Fibroblast of the aortic adventitia (primary cell): ENCODE data around the gene PTDSS2. TPM values are rescaled to one million over a fixed set of nuclear protein-coding genes. Genes with fewer than 3 reads are reported as not detected.

Experiments used
- DNase-seq: peaks from one replicate; pipeline ENCODE4 v3.0.0-alpha.2; 2010; ENCODE audit warnings: low read depth
- H3K4me3 ChIP-seq: 2 replicates; pipeline ENCODE4 v1.5.1; 2011; ENCODE audit warnings: low read depth, mild to moderate bottlenecking, control low read depth, low read length, moderate library complexity
- total RNA-seq: library from RNA; depleted of rRNA; stranded (reverse); fragments of >200 nt; gene quantifications from 2 replicates; pipeline ENCODE4 v1.2.3, GENCODE V29; 2012; ENCODE audit warnings: low replicate concordance
- TF ChIP-seq, protein P1 (sequence below): IDR thresholded peaks from 2 replicates; pipeline ENCODE4 v1.5.1; 2011; ENCODE audit warnings: mild to moderate bottlenecking, low read length, control low read depth, inconsistent platforms; ENCODE audit not compliant: insufficient read depth

Gene PTDSS2
- total RNA-seq, 1 donor: 28.7 TPM

DNA sequence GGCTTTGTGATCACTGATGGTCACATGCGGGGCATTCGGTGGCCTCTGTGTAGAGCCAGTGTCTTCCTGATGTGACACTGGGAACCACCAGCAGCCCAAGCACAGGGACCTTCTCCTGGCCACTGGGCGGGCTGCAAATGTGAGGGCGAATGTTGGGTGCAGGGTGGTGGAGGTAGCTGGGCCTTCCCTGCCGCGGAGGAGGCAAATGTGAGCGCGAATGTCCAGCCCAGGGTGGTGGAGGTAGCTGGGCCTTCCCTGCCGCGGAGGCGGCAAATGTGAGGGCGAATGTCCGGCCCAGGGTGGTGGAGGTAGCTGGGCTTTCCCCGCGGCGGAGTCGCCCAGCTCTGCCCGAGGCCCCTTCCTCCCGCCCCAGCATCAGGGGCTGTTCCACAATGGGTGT is 23.3 kb downstream of the PTDSS2 start:
- DNase-seq: no peak
- TF ChIP-seq, protein P1, sequence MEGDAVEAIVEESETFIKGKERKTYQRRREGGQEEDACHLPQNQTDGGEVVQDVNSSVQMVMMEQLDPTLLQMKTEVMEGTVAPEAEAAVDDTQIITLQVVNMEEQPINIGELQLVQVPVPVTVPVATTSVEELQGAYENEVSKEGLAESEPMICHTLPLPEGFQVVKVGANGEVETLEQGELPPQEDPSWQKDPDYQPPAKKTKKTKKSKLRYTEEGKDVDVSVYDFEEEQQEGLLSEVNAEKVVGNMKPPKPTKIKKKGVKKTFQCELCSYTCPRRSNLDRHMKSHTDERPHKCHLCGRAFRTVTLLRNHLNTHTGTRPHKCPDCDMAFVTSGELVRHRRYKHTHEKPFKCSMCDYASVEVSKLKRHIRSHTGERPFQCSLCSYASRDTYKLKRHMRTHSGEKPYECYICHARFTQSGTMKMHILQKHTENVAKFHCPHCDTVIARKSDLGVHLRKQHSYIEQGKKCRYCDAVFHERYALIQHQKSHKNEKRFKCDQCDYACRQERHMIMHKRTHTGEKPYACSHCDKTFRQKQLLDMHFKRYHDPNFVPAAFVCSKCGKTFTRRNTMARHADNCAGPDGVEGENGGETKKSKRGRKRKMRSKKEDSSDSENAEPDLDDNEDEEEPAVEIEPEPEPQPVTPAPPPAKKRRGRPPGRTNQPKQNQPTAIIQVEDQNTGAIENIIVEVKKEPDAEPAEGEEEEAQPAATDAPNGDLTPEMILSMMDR: no peak
- H3K4me3 ChIP-seq: no peak overlapping the region

DNA sequence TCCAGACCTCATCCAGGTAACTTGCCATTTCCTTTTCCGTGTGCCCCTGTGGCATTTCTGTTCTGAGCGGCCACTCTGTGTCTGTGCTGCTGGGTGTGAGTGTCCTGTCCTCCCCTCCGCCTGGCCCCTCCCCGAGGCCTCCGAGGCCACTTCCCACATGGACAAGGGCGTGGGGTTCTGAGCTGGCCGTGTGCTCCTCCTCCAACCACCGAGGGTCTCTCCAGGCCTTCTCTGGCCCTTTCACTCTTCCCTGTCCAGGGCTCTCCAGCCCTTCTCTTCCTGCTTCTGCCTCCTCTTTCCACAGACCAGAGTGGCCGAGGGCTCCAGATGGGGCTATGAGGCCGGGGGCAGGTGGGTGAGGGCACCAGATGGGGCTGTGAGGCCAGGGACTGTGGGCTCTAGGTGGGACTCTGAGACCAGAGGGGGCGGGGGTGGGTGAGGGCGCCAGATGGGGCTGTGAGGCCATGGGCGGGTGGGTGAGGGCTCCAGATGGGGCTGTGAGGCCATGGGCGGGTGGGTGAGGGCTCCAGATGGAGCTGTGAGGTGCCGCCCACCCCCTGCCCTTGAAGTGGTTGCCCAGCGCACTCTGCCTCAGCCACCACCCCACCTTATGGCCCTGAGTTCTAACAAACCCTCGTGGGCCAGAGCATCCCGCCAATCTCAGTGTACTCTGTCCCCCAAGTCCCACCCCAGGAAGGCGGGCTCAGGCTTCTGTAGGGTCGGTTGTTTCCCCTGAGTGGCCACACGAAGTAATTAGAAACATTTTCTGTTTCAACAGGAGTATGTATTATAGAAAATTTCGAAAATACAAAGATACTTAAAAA is 24.1 kb downstream of the PTDSS2 start:
- TF ChIP-seq, protein P1: no peak
- H3K4me3 ChIP-seq: no peak overlapping the region
- DNase-seq: no peak

DNA sequence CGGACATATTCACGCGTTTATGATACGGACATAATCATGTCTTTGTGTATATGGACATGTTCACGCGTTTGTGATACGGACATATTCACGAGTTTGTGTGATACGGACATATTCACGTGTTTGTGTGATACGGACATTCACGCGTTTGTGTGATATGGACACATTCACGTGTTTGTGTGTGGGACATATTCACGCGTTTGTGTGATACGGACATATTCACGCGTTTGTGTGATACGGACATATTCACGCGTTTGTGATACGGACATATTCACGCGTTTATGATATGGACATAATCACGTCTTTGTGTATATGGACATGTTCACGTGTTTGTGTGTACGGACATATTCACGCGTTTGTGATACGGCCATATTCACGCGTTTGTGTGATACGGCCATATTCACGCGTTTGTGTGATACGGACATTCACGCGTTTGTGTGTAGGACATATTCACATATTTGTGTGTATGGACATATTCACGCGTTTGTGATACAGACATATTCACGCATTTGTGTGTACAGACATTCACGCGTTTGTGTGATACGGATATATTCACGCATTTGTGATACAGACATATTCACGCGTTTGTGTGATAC is 24.9 kb downstream of the PTDSS2 start:
- H3K4me3 ChIP-seq: no peak overlapping the region
- TF ChIP-seq, protein P1: no peak
- DNase-seq: no peak

DNA sequence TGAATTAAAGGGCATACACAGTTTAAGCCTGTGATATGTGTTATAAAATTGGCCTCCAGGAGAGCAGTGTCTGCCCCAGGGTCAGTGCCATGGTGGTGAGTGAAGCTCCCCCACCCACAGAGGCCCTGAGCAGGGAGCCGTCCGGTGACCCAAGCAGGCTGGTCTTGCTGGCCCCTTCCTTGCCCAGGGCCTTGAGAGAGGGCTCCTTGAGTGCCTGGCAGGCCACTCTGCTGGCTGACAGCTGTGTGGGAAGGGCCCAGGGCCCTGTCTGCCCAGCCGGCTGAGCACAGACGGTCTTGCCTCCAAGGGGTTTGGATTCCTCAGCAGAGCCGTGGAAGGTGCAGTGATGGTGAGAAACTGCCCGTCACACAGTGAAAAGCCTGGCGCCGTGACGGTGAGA is 25.9 kb downstream of the PTDSS2 start:
- DNase-seq: no peak
- TF ChIP-seq, protein P1: no peak
- H3K4me3 ChIP-seq: no peak overlapping the region

DNA sequence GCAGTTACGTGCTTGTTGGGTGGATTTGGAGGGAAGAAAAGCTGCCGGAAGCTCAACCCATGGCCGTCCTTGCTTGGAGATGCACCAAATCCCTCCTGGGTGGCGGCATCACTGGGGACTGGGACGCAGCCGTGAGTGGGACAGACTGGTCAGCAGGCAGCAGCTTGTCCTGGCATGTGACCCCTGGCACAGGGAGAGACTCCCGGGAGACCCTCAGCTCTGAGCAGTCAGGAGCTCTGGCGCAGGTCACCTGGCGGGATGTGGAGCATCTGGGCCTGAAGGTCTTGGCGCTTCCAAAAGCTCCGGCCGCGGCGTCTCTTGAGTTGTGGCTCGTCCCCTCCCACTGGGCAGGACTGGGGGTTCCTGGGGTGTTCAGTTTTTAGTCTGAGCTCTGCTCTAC is 26.3 kb downstream of the PTDSS2 start:
- TF ChIP-seq, protein P1: no peak
- H3K4me3 ChIP-seq: no peak overlapping the region
- DNase-seq: no peak

DNA sequence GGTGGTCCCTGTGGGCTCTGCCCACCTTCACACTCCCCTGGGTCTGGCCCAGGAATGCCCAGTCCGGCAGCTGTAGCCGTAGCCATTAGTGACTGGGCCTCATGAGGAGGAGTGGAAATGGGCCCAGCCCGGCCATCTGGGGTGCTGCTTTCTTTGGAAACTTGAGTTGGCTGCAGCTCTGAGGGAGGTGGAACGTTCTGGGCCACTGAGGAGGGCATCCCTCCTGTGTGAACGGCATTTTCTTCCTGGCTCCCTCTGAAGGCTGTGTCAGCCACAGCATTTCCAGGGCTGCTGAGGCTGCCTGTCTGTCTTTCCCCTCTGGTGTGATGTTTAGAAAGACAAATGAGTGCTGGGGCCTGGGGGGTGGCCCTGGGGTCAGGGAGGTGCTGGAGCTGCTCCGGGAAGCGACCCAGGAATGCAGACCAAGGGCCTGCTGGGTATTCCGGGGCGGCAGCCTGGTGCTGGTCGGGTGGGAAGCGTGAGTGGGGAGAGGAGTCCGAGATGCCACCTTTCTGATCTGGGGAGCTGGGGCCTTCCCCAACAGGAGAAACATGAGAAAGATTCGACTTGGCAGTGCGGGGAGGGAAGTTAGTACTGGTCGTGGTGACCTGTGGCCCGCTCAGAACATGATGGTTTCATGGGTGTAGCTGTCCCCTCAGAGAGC is 27.1 kb downstream of the PTDSS2 start:
- TF ChIP-seq, protein P1: no peak
- no peak overlapping the region for H3K4me3 ChIP-seq
- DNase-seq: peak; percentile 17
